A673 (cell line): ENCODE data around the gene CCR6. TPM values are rescaled to one million over a fixed set of nuclear protein-coding genes. Genes with fewer than 3 reads are reported as not detected.

Source experiments
- BruUV-seq: library from RNA; stranded (reverse); fragments of 400-500 nt; replicated peaks from 2 replicates; lab custom pipeline; 2021; lab: Mats Ljungman, UMichigan
- CTCF ChIA-PET: fragments of 300-600 bp; sonication (Branson Sonifier 250); formaldehyde crosslinking; loops from one replicate; lab custom pipeline; 2022; ENCODE audit warnings: antibody characterized with exemption; lab: Charles Lee
- POLR2A ChIA-PET: fragments of 300-600 bp; sonication (Branson Sonifier 250); formaldehyde crosslinking; loops from one replicate; lab custom pipeline; 2022; ENCODE audit warnings: antibody characterized with exemption; ENCODE audit not compliant: low non-redundant PET; lab: Charles Lee
- DNase-seq: peaks from one replicate; pipeline ENCODE4 v3.0.0-alpha.2; 2015; ENCODE audit warnings: low spot score
- H3K27ac ChIP-seq: fragments of 200-600 bp; sonication (generic); 2 replicates; pipeline ENCODE4 v1.5.1; 2016; ENCODE audit warnings: mixed run types, low read depth, mild to moderate bottlenecking, mixed read lengths, antibody characterized with exemption, low read length; ENCODE audit not compliant: poor library complexity, severe bottlenecking
- H3K27me3 ChIP-seq: fragments of 200-600 bp; sonication (generic); replicated peaks from 2 replicates; pipeline ENCODE4 v1.6.1; 2017; ENCODE audit warnings: mixed run types, low read depth, mild to moderate bottlenecking, mixed read lengths, antibody characterized with exemption, low read length; ENCODE audit not compliant: insufficient read depth, poor library complexity
- H3K36me3 ChIP-seq: fragments of 200-600 bp; sonication (generic); 2 replicates; pipeline ENCODE4 v1.6.1; 2016; ENCODE audit warnings: mixed run types, mild to moderate bottlenecking, mixed read lengths, antibody characterized with exemption, low read length; ENCODE audit not compliant: insufficient read depth, poor library complexity, severe bottlenecking
- H3K4me1 ChIP-seq: fragments of 200-600 bp; sonication (generic); 2 replicates; pipeline ENCODE4 v1.6.1; 2017; ENCODE audit warnings: mixed run types, mild to moderate bottlenecking, mixed read lengths, antibody characterized with exemption, low read length; ENCODE audit not compliant: insufficient read depth, poor library complexity, severe bottlenecking
- H3K4me3 ChIP-seq: fragments of 200-600 bp; sonication (generic); 2 replicates; pipeline ENCODE4 v1.5.1; 2016; ENCODE audit warnings: low read depth, mixed run types, mild to moderate bottlenecking, mixed read lengths, low read length; ENCODE audit not compliant: poor library complexity, severe bottlenecking
- H3K9me3 ChIP-seq: fragments of 200-600 bp; sonication (generic); 2 replicates; pipeline ENCODE4 v1.6.1; 2016; ENCODE audit warnings: mixed run types, low read depth, mild to moderate bottlenecking, mixed read lengths, antibody characterized with exemption, low read length; ENCODE audit not compliant: poor library complexity, severe bottlenecking
- CTCF ChIP-seq: fragments of 300-800, 200-600 bp; sonication (generic); conservative IDR thresholded peaks from 2 replicates; pipeline ENCODE4 v1.5.1; 2017; ENCODE audit warnings: low read depth, mild to moderate bottlenecking, antibody characterized with exemption, low read length, moderate library complexity, mixed read lengths
- EZH2 ChIP-seq: fragments of 200-600 bp; sonication (generic); IDR thresholded peaks from 2 replicates; pipeline ENCODE4 v1.6.1; 2017; ENCODE audit warnings: borderline replicate concordance, low read depth, mild to moderate bottlenecking, mixed read lengths, antibody characterized with exemption, low read length; ENCODE audit not compliant: poor library complexity, severe bottlenecking
- intact Hi-C: fragments of 100-400 bp; cut with micrococcal nuclease; formaldehyde crosslinking; loops from one replicate; pipeline ENCODE4 v1.10.0; 2022; ENCODE audit not compliant: unreplicated experiment
- total RNA-seq: library from RNA; stranded (reverse); gene quantifications from 2 replicates; pipeline ENCODE4 v1.2.3, GENCODE V29; 2021

CCR6 gene
- total RNA-seq, 1 experiment from 2014 or later, result not detected

GRCh38 chr6:167152862-167153261, 30.0 kb downstream of the CCR6 start:
- no TSS peak for BruUV-seq

GRCh38 chr6:167153521-167153959, 30.6 kb downstream of the CCR6 start:
- Histone ChIP-seq H3K27ac (no peak overlapping the region), H3K9me3 (no peaks in the 10 kb centered on the region), H3K27me3 (peaks cover 11% of the 10 kb centered on the region), H3K4me1 (no peaks in the 10 kb centered on the region), H3K4me3 (no peak overlapping the region), H3K36me3 (no peaks in the 10 kb centered on the region)
- CTCF ChIA-PET, result no interaction called here
- intact Hi-C loops, result no loop called here
- no peak for TF ChIP-seq EZH2
- TF ChIP-seq CTCF, result no peak
- BruUV-seq, result no TSS peak
- DNase-seq, result no peak
- POLR2A ChIA-PET, result no interaction called here

More at GRCh38 chr6:167152862-167153261, 30.0 kb downstream of the CCR6 start:
- Histone ChIP-seq H3K4me1 (no peaks in the 10 kb centered on the region), H3K27me3 (peaks cover 11% of the 10 kb centered on the region), H3K27ac (no peak overlapping the region), H3K4me3 (no peak overlapping the region), H3K9me3 (no peaks in the 10 kb centered on the region), H3K36me3 (no peaks in the 10 kb centered on the region)
- POLR2A ChIA-PET, result no interaction called here
- TF ChIP-seq EZH2 (no peak), CTCF (no peak)
- CTCF ChIA-PET, result no interaction called here
- intact Hi-C loops, result no loop called here
- no peak for DNase-seq

- Histone ChIP-seq H3K4me3 (no peak overlapping the region), H3K4me1 (no peaks in the 10 kb centered on the region), H3K9me3 (no peaks in the 10 kb centered on the region), H3K36me3 (no peaks in the 10 kb centered on the region), H3K27me3 (peaks cover 11% of the 10 kb centered on the region), H3K27ac (no peak overlapping the region)
- no TSS peak for BruUV-seq
- DNase-seq, result no peak
- ChIA-PET CTCF (no interaction called here), POLR2A (no interaction called here)
- intact Hi-C loops, result no loop called here
- TF ChIP-seq EZH2, result no peak
- TF ChIP-seq CTCF, result no peak
Observed at GRCh38 chr6:167154291-167154690, 31.4 kb downstream of the CCR6 start.
